Stomach (tissue), 9 donors: ENCODE results near the gene ARID5B. TPM values are rescaled to one million over a fixed set of nuclear protein-coding genes. Genes with fewer than 3 reads are reported as not detected.

Experiments used
- DNase-seq, 2 donors: peaks; one replicate each; pipeline versions ENCODE4 v3.0.0 to v3.0.0-alpha.2; 2013 to 2019
- H3K27ac ChIP-seq, 5 donors: fragments of 200-600 bp in 4 of 5; sonication (generic) in 4 of 5; one replicate each; pipeline ENCODE4 v1.5.1; 2013 to 2019; ENCODE audit warnings: mild to moderate bottlenecking in 1 of 5, moderate library complexity in 1 of 5
- H3K27me3 ChIP-seq, 3 donors: fragments of 200-600 bp; sonication (generic); one replicate each; pipeline ENCODE4 v1.5.1; 2017 to 2019; ENCODE audit warnings: mixed run types in 1 of 3
- H3K36me3 ChIP-seq, 4 donors: fragments of 200-600 bp; sonication (generic); 1 replicate in 3 of 4; 2 replicates in 1 of 4; pipeline ENCODE4 v1.5.1; 2016 to 2019
- H3K4me1 ChIP-seq, 4 donors: fragments of 200-600 bp; sonication (generic); one replicate each; pipeline ENCODE4 v1.5.1; 2016 to 2019
- H3K4me3 ChIP-seq, 4 donors: fragments of 200-600 bp; sonication (generic) in 3 of 4; one replicate each; pipeline ENCODE4 v1.5.1; 2016 to 2019; ENCODE audit warnings: mild to moderate bottlenecking in 1 of 4
- H3K9me3 ChIP-seq, 4 donors: fragments of 200-600 bp; sonication (generic); one replicate each; pipeline ENCODE4 v1.5.1; 2016 to 2019
- EP300 ChIP-seq: sonication (generic); formaldehyde crosslinking; IDR thresholded peaks from one replicate; pipeline ENCODE4 v1.6.1; 2017; ENCODE audit warnings: antibody characterized with exemption
- POLR2A ChIP-seq, 4 donors: fragments of 450-650 bp; IDR thresholded peaks; one replicate each; pipeline ENCODE4 v1.6.1; 2016; ENCODE audit warnings: antibody characterized with exemption in 4 of 4, control low read depth in 2 of 4, mild to moderate bottlenecking in 1 of 4, moderate library complexity in 1 of 4
- POLR2AphosphoS5 ChIP-seq, 3 donors: sonication (generic); formaldehyde crosslinking; IDR thresholded peaks; one replicate each; pipeline ENCODE4 v1.6.1; 2016; ENCODE audit warnings: antibody characterized with exemption in 3 of 3
- WGBS, 5 donors: extraction: QIAGEN DNeasy Blood & Tissue Kit in 3 of 5; methylation state at CpG; one replicate each; pipeline versions ENCODE4 v1.1.5 to v1.1.7; 2013 to 2018; 5-methylcytosine and 5-hydroxymethylcytosine counted together
- intact Hi-C: fragments of 100-400 bp; cut with DNase I; formaldehyde crosslinking; loops from one replicate; pipeline ENCODE4 v1.15.1; 2023; ENCODE audit warnings: low total_unique reads
- polyA plus RNA-seq, 3 donors: library from polyadenylated mRNA; stranded (reverse); fragments of 200-250 nt; gene quantifications; one replicate each; pipeline ENCODE4 v1.2.3, GENCODE V29; 2013
- total RNA-seq, 5 donors: library from RNA; depleted of rRNA; stranded (reverse); fragments of >200 nt; gene quantifications; one replicate each; pipeline versions ENCODE4 v1.1.0 to v1.2.3, GENCODE V29; 2014 to 2016
- TF ChIP-seq, protein P1 (sequence below), 7 experiments: fragments of 450-650 bp in 4 of 7; fragments of 200-600 bp in 3 of 7; sonication (generic) in 3 of 7; IDR thresholded peaks; one replicate each; pipeline ENCODE4 v1.5.1; 2016 to 2019; ENCODE audit warnings: antibody characterized with exemption in 7 of 7, control low read depth in 2 of 7, mild to moderate bottlenecking in 1 of 7
- donor health status: healthy with polysubstance abuse.
- donor health status: Bipolar disorder and iron deficiency.
- donor health status: healthy.

The ARID5B gene
- total and polyA plus RNA-seq, 8 donors, result 5.4 to 64.2 (median 11.9) TPM

DNA sequence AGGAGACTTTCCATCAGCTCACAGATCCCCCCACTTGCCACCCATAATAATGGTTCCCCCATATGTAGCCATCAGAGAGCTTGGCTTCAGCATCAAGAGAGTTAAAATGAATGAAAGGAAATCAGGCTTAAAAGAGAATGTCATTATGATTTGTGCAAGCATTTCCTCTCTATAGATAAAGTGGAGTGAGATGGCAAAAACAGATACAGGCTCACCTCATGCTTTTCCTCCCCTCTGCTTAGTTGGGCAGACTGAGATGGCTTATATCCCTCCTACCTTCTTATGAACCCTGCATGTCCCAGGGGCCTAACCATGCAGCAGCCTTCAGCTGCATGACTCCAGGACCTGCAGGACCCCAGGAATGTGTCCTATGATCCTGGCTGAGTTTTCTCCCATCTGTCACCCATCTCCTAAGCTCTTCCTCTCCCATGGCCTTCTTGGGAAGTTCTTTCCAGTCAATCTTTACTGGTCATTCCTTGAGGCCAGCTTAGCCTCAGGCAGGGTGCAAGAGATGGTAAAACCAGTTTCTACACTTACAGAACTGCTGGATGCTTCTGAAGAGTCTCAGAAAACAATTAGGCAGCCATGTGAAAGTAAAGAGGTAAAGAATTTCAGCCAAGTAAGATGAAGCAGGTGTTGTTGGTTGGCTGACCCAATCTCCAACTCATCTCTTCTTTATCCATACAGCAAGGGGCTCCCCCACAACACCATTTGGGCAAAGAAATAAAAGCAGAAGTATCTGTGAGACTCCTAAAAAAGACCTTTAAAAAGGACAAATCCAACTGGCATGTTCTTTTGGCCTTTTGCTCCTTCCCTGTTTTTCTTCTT is 207.5 kb downstream of the ARID5B start:
- Histone ChIP-seq H3K9me3 (no peaks in the 10 kb centered on the region), H3K4me1 (peaks cover 5 to 31% (median 5%) of the 10 kb centered on the region in 4 donors), H3K27ac (no peak overlapping the region), H3K36me3 (no peaks in the 10 kb centered on the region), H3K27me3 (no peaks in the 10 kb centered on the region), H3K4me3 (no peak overlapping the region)
- no peak for TF ChIP-seq EP300
- no peak for TF ChIP-seq POLR2A (IDR thresholded peaks at IDR 0.05)
- TF ChIP-seq, protein P1, sequence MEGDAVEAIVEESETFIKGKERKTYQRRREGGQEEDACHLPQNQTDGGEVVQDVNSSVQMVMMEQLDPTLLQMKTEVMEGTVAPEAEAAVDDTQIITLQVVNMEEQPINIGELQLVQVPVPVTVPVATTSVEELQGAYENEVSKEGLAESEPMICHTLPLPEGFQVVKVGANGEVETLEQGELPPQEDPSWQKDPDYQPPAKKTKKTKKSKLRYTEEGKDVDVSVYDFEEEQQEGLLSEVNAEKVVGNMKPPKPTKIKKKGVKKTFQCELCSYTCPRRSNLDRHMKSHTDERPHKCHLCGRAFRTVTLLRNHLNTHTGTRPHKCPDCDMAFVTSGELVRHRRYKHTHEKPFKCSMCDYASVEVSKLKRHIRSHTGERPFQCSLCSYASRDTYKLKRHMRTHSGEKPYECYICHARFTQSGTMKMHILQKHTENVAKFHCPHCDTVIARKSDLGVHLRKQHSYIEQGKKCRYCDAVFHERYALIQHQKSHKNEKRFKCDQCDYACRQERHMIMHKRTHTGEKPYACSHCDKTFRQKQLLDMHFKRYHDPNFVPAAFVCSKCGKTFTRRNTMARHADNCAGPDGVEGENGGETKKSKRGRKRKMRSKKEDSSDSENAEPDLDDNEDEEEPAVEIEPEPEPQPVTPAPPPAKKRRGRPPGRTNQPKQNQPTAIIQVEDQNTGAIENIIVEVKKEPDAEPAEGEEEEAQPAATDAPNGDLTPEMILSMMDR (IDR thresholded peaks at IDR 0.05), result no peak
- no peak for TF ChIP-seq POLR2AphosphoS5 (IDR thresholded peaks at IDR 0.05)
- DNase-seq, result no peak
- intact Hi-C loops, result no loop called here

DNA sequence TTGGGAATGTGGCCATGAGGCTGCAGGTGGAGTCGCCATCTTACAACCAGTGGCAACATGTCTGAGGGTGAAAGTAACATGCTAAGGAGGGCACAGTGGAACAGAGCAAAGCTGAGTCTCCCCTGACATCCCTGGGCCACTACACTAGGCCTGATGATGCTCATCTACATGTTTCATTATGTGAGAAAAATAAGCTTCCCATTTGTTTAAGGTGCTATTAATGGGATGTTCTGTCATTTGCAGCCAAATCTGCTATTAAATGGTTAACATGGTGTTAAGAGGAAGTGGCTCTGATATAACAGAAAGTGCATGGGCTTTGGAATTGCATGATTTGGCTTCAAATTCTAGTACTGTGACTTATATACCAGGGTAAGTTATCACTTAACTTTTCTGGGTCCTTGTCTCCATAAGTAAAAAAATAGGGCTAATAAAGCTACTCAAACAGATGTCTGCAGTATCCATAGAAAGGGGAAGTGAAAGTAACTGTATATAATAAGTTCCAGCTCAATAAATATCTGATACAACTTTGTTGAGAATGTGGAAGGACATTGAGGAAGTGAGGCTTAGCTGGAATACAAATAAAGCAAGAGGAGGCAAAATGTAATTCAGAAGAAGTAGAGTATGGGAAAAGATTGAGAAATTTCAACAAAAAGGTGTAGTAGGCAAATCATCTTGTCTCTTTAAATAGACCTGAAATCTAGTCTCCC is 208.2 kb downstream of the ARID5B start:
- Histone ChIP-seq H3K4me1 (peaks cover 5 to 31% (median 5%) of the 10 kb centered on the region in 4 donors), H3K4me3 (no peak overlapping the region), H3K27me3 (no peaks in the 10 kb centered on the region), H3K27ac (peak overlapping the region in 1 of 5 donors; percentile 24), H3K36me3 (no peaks in the 10 kb centered on the region), H3K9me3 (no peaks in the 10 kb centered on the region)
- TF ChIP-seq POLR2AphosphoS5 (IDR thresholded peaks at IDR 0.05) (no peak), EP300 (no peak), POLR2A (IDR thresholded peaks at IDR 0.05) (no peak)
- TF ChIP-seq, protein P1 (IDR thresholded peaks at IDR 0.05), result no peak
- intact Hi-C loops, result no loop called here
- no peak for DNase-seq
- 95 to 100% (median 97%) methylated on average over 1 of the region's 1 CpG for WGBS, 5 donors

DNA sequence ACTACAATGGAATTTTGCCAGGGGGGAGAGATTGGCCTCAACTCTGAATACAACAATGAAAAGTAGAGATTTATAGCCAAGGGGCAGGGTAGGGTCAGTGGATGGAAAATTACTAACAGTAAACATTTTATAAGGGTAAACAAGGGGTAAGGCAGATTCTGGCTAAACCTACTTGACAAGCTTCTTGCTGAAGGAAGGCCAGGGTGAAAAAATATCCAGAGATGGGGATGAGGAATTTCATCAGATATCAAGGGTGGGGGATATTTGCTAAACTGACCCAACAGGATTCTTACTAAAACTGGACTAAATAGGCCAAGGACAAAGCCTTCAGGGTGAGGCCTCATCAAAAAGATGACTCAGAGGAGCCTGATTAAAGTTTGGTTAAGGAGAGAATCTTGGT is 210.8 kb downstream of the ARID5B start:
- Histone ChIP-seq H3K36me3 (no peaks in the 10 kb centered on the region), H3K9me3 (no peaks in the 10 kb centered on the region), H3K27me3 (no peaks in the 10 kb centered on the region), H3K4me3 (no peak overlapping the region), H3K4me1 (peaks cover 5 to 31% (median 5%) of the 10 kb centered on the region in 4 donors), H3K27ac (no peak overlapping the region)
- intact Hi-C loops, result no loop called here
- TF ChIP-seq EP300 (no peak), POLR2AphosphoS5 (IDR thresholded peaks at IDR 0.05) (no peak), POLR2A (IDR thresholded peaks at IDR 0.05) (no peak)
- TF ChIP-seq, protein P1 (IDR thresholded peaks at IDR 0.05), result no peak
- DNase-seq, result no peak

DNA sequence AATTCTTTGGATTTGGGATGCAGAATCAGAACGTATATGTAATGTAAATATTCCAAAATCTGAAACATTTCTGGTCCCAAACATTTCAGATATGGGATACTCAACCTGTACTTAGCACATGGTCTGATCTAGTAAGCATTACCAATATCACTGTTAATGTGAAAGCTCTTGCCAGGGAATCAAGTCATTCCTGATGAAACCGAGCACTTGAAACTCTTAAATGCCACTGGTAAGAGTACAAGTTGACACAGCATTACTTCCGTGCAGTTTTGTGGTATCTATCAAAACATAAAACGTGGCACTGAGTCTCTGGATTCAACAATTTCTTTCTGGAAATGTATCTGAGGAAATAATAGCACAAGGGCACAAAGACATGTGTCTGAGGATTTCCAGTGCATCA is 211.5 kb downstream of the ARID5B start:
- intact Hi-C loops, result no loop called here

More for the DNA sequence above, 211.5 kb downstream of the ARID5B start:
- no peak for DNase-seq
- WGBS, 5 donors, result 73 to 83% (median 81%) methylated on average over 4 of the region's 4 CpGs
- TF ChIP-seq, protein P1 (IDR thresholded peaks at IDR 0.05), result no peak
- no peak for TF ChIP-seq POLR2AphosphoS5 (IDR thresholded peaks at IDR 0.05)
- TF ChIP-seq POLR2A (IDR thresholded peaks at IDR 0.05), result no peak
- TF ChIP-seq EP300, result no peak
- no peaks in the 10 kb centered on the region for H3K36me3 ChIP-seq
- no peaks in the 10 kb centered on the region for H3K9me3 ChIP-seq
- peaks cover 5 to 31% (median 5%) of the 10 kb centered on the region in 4 donors for H3K4me1 ChIP-seq
- no peak overlapping the region for H3K4me3 ChIP-seq
- H3K27me3 ChIP-seq, result no peaks in the 10 kb centered on the region
- no peak overlapping the region for H3K27ac ChIP-seq
